ENCODE results near the gene REG3G.

DNA sequence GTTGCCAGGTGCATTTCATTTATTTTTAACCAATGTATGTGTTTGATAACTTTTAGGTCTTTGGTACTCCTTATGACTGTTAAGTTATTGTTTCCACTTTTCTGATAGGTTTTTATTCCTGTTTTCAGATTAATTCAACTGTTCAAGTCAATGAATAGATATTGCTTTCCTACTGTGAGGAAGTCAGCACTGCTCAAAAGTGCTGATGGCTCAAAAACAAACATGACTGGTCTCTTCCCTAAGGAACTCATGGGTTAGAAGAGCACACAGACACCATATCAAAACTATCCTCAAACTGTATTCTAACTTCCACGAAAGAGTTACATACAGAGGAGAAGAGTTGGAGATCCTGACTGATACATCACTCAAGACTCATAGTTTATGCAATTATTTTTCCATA, 39.9 kb upstream of the REG3G start:
- no peak for TF ChIP-seq EP300 (IDR thresholded peaks at IDR 0.05)
- TF ChIP-seq, protein P1, sequence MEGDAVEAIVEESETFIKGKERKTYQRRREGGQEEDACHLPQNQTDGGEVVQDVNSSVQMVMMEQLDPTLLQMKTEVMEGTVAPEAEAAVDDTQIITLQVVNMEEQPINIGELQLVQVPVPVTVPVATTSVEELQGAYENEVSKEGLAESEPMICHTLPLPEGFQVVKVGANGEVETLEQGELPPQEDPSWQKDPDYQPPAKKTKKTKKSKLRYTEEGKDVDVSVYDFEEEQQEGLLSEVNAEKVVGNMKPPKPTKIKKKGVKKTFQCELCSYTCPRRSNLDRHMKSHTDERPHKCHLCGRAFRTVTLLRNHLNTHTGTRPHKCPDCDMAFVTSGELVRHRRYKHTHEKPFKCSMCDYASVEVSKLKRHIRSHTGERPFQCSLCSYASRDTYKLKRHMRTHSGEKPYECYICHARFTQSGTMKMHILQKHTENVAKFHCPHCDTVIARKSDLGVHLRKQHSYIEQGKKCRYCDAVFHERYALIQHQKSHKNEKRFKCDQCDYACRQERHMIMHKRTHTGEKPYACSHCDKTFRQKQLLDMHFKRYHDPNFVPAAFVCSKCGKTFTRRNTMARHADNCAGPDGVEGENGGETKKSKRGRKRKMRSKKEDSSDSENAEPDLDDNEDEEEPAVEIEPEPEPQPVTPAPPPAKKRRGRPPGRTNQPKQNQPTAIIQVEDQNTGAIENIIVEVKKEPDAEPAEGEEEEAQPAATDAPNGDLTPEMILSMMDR (IDR thresholded peaks at IDR 0.05) = no peak
